Fibroblast of skin of right quadriceps (primary cell): ENCODE results near the gene KCNQ2.

Experiments used
- DNase-seq: peaks from one replicate; pipeline ENCODE4 v3.0.0-alpha.2; 2013

KCNQ2 gene

DNA sequence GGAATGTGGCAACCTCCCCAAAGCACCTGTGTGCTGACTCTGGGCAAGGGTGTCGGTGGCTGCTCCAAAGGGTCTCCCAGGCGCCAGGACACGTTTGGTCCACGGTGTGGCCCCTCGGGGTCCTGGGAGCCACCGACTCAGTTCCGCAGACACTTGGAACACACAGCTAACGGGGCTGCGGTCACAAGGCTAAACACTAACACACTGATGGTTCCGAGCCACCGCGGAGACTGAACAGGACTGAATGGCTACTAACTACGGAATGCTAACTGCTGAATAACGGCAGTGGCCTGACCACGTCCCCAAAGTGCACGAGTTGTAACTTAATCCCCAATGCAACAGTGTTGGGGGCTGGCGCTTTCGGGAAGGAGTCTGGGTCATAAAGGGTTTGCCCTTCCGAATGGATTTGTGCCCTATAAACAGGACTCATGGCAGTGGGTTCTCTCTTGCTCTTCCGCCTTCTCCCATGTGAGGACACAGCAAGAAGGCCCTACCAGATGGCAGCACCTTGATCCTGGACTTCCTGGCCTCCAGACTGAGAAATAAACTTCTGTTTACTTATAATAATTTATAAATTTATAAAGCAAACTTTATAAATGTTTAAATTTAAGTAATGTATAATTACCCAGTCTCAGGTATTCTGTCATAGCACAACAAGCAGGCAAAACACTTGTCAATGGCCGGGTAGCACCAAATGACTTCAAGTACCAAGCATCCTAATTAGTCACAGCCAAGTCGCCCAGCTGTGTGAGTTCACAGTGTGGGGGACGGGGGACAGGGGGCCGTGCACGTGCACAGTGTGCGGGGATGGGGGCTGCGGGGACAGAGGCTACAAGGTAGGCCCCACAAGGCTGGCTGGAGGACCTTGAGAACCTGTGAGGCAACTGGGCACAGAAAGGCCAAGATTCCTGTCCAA lies 28.7 kb upstream of the KCNQ2 start:
- no peak for DNase-seq

DNA sequence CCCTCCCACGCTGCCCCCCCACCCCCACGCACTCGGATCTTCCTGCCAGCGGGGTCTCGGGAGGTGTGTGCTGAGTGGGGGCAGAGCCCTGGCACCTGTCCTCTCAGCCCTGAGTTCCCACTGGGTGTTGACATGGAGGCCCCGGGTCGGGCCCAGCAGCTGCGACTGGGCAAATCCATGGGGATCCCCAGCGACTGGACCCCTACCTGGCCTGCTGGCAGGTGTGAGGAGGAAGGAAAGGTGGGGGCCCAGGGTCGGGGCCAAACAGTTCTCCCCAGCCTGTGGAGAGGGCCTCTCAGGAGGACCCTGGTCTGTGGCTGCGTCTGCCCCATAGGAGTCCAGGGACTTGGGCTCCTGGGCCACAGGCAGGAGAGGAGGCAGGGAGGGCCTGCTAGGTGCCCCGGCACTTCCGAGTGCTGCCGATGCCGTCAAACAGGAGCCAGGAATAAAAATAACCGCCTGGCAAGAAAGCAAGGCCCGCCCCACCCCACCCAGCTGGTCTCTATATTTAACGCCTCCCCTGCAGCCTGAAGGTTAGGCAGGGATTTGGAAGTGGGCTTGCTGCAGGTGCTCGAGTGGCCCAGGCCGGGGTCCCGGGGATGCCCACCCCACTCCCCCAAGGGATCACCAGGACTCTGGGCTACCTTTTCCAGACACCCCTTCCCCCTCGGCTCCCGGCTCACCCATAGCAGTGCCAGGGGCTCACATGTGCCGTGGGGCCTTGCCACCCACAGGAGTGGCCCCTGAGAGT lies 27.9 kb upstream of the KCNQ2 start:
- no peak for DNase-seq

DNA sequence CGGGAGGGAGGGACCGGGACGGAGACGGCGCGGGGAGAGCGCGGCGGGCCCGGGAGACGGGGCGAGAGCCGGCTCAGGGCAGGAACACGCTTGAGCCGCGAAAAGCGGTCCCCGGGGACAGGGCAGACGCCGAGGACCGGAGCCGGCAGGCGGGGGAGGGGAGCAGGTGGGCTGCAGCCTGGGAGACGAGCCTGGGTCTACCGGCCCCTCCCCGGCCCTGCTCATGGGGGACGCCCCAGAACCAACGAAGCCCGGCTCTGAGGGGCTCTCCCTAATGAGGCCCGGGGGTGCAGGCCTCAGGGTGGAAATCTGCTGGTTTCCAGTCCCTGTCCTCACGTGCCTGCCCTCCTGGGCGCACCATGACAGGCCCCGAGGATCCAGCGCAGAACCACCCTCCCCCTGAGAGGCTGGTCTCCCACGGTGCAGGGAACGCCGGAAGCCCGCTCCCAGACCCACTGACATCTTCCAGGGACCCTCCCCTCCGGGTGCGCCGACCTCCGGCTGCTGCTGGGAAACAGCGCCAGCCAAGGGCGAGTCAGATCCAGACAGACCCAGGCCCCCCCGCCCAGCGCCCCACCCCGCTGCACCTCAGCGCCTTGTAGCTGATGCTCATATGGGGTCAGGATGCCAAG lies 27.0 kb upstream of the KCNQ2 start:
- no peak for DNase-seq

DNA sequence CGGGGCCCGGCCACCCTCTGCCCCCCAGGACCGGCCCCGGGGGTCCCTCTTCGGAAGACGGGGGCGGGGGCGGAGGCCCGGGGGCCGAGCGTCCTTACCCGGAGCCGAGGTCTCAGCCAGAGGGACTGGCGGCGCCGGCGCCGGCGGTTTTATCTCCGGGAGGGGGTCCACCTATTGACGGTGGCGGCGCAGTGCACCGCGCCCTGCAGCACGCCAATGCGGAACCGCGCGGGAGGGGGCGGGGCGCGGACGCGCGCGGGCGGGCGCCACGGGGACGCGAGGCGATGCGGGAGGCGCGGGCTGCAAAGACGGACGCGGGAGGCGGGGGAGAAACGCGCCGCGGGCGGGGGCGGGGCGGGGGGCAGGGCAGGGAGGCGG lies 26.5 kb upstream of the KCNQ2 start, which contains the start of gene EEF1A2:
EEF1A2 (minus strand) TSS at position 124 of the 378 bp plus-strand sequence. CDS start 1,320 bp downstream, outside the sequence.
- DNase-seq = no peak

DNA sequence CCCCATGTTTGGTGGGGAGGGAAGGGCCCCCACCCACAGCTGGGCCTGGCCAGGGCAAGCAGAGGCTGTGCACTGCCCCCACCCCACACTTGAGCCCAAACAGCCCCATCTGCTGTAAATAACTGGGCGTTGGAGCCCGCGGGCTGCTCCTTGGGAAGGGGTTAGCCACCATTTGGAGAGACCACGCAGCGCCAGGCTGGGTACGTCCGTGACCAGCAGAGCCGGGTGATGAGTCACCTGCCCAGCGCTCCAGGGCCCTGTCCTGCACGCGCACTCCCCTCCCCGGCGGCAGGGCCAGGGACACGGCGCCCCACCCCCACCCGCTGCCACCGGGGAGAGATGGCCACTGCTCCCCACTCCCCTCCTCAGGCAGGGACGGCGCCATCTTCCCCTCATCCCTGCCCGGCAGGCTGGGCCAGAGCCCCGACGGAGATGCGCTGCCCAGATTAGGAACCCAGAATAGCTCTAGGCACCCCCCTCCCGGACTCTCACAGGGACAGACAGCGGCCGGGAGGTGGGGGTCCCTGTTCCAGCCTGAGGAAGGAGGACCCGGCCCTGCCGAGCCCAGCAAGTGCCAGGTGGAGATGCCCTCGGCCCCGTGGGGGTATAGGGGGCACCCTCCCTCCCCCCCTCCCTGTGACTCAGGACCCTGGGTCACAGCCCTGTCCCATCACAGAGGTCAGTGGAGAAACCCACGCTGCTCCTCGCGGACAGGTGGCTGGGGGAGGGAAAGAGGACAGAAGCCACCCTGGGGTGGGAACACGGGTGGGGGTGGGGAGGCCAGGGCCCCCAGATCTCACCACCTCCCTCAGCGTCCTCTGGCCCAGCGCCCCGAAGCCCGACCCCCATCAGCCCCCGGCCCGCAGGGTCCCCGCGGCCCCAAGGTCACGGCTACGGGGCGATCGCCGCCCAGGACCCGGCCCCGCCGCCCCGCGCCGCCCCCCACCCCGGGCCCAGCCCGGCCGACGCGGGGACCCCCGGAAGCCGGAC lies 25.8 kb upstream of the KCNQ2 start:
- no peak for DNase-seq

DNA sequence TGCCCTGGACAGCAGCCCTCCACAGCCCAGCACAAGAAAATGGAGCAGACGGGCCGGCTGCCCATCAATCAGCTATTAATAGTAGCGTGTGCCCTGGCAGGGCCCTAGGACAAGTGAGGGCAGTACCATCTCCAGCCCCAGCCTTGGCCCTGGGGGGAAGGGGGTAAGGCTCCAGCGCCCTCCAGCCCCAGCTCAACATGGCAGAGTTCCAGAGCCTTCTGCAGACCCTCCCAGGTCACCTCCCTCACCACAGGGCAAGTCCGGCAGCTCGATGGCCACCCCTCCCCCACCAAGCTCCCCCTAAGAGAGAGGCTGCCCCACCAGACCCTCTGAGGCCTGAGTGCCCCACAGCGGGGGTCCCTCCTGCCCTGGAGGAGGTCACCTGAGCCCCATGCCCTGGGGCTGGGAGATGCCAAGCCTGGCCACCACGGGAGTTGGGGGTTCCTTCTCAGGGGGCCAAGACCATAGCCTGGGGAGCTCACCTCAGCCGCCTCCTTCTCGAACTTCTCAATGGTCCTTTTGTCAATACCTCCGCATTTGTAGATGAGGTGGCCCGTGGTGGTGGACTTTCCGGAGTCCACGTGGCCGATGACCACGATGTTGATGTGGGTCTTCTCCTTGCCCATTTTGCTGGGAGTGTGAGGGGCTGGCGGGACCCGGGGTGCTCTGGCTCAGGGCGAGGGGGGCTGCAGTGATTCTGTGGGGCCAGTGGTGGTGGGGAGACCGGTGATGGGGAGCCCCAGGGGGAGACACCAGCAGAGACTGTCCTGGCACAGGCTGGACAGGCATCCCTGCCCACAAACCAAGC lies 24.9 kb upstream of the KCNQ2 start:
- DNase-seq = no peak

DNA sequence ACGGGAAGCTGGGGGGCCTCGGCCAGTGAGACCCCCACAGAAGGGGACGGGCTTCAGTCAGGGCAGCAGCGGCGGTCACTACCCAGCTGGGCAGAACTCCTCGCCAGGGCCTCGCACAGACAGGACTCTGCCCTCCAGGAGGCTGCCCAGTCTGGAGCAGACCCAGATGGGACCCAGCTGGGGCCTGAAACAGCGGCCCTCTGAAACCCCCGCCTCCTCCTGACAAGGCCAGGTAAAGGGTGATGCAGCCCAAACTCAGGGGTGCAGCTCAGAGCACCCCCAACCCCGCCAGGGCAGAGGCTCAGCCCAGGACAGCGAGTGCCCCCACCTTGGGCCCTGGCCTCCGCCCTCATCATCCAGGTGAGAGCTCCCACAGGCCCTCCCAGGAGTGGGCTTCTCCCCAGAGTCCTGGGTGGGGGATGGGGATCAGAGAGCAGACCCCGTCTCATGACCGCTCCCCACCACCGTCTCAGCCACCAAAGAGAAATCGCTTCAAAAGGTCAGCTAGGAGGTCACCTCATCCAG lies 24.2 kb upstream of the KCNQ2 start:
- no peak for DNase-seq

DNA sequence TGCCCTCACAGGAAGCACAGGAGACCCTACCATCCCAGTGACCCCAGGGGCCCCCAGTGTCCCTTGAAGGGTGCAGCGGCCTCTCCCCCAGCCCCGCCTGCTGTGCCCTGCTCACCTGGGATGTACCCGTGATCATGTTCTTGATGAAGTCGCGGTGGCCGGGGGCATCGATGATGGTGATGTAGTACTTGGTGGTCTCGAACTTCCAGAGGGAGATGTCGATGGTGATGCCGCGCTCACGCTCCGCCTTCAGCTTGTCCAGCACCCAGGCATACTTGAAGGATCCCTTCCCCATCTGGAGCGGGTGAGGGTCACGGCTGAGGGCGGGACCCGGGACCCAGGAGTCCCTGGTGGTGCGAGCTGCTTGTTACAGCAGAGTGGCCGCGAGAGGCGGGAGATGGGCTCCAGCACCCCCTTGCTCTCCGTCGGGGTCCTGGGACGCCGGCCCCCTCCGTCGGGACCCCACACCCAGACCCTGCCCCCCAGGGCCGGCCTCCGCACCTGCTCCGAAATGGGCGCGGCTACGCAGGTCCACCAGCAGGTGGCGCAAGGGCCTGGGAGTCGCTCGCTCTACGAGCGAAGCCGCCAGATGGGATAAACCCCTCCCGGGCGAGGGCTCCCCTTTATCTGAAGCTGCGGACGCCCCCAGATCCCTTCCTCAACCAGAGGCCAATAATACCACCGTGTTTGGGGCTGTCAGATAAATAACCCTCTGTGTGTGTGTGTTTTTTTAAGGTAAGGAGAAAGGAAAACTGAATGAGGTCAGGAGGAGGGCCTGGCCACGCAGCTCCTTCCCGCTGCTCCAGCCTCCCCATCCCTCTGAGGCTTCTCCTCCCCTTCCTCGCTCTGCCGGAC lies 23.5 kb upstream of the KCNQ2 start:
- peak; percentile 28 for DNase-seq

DNA sequence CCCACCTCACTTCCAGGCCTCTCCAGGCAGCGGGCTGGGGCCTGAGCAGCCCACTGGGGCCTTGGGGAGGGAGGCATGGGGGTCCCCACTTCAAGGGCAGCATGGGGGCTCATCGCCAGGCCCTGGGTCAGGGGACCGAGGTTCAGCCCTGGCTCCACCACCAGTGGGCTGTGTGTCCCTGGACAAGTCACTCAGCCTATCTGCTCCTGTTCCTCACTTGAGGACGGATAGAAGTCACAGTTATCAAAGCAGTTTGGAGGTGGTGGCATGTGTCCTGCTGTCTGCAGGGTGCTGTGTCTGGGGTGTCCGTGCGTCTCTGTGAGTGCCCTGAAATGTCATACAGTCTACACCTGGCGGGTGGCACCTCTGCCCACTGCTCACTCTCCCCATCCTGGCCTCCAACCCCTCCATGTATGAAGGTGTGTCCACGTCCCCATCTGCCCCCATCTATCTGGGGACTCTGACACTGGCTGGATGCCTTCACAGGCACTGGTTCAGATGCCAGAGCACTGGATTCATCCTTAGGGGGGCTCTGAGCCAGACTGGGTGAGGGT lies 22.8 kb upstream of the KCNQ2 start:
- no peak for DNase-seq

DNA sequence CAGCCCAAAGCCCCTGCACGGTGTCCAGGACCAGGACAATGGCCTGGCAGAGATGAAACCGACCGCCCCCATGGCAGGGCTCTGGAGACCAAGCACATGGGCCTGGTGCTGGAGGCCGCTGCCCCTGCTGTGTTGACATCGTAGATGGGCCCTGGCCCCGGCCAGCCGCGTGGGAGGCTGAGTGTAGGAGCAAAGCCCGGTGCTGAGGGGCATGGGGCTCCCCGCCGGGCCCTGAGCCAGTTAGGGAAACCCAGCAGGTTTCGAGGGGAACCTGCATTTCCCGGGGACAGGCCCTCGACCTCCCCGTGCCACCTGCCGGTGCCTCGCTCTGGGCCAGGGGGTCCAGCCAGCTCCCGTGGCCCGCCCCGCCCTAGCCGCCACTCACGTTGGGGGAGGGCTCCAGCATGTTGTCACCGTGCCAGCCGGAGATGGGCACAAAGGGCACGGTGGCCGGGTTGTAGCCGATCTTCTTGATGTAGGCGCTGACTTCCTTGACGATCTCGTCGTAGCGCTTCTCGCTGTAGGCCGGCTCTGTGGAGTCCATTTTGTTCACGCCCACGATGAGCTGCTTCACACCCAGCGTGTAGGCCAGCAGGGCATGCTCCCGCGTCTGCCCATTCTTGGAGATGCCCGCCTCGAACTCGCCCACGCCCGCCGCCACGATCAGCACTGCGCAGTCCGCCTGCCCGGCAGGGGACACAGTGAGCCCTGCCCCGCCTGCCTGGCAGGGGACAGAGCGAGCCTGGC lies 22.1 kb upstream of the KCNQ2 start:
- DNase-seq = no peak

DNA sequence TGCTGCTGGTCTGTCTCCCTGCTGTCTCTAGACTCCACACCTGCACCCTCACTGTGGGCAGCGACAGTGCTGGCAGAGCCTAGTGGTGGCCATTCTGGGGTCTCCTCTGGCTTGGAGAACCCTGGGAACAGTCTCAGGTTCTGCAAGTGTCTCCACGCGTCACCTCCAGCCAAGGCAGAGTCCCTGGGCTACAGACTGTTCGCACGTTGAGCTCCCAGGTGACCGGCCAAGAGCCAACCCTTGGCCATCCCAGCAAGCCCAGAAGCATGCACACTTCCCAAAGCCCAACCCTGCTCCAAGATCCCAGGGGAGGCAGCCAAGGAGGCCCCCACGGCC lies 21.6 kb upstream of the KCNQ2 start:
- no peak for DNase-seq

DNA sequence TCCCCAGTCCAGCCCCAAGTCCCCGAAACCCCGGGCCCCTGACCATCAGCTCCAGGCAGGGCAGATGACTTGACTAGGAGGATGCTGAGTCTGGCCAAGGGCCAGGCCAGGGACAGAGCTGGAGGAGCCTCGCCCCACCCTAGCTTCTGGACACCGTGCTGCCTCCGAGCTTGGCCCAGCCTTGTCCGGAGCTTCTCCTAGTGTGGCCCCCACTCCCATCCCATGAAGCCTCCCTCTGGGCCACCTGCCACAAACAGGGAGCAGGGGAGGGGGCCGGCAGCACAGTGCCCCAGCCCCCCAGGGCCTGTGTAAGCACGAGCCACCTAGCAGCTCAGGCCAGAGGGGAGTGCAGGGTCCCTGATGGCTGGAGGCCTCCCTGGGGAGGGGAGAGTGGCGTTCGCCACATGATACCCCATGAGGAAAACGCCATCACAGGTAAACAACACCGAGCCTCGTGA lies 21.1 kb upstream of the KCNQ2 start:
- DNase-seq = no peak

DNA sequence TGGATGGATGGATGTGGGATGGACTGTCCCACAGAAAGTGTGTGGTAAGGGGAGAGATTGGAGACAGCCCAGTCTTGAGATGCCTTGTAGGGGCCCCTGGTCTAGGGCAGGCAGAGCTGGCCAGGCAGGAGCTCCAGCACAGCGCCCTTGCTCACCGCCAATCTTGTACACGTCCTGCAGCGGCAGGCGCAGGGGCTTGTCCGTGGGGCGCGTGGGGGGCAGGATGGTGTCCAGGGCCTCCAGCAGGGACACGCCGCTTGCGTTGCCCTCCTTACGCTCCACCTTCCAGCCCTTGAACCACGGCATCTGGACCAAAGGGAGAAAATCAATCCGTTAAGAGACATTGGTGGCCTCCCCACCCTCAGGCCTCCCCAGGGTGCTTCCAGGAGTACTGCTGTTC lies 20.5 kb upstream of the KCNQ2 start:
- no peak for DNase-seq

DNA sequence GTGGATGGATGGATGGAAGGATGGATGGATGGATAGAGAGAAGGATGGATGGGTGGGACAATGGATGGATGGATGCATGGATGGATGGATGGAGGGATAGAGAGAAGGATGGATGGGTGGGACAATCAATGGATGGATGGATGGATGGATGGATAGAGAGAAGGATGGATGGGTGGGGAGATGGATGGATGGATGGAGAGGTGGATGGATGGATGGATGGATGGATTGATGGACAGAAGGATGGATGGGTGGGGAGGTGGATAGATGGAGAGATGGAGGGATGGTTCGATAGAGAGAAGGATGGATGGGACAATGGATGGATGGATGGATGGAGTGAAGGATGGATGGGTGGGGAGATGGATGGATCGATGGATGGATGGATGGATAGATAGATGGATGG lies 20.1 kb upstream of the KCNQ2 start:
- no peak for DNase-seq

DNA sequence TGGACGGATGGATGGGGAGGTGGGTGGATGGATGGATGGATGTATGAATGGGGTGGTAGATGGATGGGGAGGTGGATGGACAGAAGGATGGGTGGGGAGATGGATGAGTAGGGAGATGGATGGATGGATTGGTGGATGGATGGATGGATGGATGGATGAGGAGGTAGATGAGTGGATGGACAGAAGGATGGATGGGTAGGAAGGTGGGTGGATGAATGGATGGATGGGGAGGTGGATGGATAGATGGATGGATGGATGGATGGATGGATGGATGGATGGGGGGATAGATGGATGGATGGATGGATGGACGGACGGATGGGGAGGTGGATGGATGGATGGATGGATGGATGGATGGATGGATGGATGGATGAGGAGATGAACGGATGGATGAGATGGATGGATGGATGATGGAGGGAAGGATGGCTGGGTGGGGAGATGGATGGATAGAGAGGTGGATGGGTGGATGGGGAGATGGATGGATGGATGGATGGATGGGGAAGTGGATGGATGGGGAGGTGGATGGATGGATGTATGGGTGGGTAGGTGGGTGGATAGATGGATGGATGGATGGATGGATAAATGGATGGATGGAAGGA lies 19.3 kb upstream of the KCNQ2 start:
- no peak for DNase-seq

DNA sequence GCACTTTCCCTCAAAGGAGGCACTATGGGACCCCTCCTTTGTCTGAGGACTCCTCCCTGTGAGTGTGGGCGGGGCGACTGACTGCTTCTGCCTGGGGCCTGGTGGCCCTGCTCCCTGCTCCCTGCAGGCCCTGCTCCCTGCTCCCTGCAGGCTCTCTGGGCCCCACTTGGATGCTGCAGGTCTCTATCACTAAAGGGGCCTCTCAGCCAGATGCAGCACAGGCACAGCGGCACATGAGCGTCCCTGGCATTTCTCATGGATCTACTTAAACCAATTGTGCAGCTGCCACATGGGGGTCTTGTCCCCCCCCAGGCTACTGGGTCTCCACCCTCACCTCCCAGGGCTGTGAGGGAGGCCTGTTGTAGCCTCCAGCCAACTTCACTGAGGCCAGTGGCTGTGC lies 18.6 kb upstream of the KCNQ2 start:
- DNase-seq = no peak

DNA sequence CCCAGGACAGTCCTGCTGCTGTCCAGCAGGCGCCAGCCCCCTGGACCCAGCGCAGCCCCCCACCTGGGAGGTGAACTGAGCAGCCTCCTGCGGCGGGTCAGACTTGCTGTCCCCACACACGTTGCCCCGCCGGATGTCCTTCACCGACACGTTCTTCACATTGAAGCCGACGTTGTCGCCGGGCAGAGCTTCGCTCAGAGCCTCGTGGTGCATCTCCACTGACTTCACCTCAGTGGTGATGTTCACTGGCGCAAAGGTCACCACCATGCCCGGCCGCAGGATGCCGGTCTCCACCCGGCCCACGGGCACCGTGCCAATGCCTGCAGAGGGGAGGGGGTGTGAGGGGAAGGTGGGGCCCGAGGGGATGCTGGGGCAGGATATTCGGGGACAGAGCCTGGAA lies 18.0 kb upstream of the KCNQ2 start:
- DNase-seq = no peak

DNA sequence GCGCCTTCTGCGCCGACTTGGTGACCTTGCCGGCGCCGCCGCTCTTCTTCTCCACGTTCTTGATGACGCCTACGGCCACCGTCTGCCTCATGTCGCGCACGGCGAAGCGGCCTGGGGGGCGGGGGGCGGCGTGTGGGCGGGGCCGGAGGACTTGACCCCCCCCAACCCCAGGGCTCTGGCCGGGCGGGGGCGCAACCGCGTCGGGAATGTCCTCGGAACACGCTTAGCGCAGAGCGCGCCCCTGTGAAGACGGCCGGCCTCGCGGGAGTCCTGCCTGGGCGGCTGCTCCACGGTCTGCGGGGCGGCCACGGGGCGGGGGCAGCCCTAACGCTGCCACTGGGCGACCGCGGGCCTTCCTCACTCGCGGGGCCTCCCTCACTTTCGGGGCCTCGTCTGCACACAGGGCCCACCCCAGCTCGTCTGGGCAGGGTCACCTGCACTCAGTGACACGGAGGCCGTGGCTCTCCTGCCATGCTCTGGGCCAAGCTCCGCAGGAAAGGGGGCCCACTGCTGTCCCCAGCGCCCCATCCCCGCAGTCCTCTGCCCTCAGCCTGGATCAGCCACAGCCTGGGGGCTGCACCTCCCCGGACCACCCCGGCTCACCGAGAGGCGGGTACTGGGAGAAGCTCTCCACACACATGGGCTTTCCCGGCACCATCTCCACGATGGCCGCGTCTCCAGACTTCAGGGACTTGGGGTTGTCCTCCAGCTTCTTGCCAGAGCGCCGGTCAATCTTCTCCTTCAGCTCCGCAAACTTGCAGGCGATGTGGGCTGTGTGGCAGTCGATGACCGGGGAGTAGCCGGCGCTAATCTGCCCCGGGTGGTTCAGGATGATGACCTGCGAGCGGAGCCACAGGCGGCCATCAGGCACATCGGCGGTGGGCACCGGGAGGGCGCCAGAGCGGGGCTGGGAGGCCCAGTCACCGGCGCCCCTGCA lies 16.1 kb upstream of the KCNQ2 start:
- DNase-seq = no peak
